Suprapubic skin (tissue), 3 donors: Measurements from ENCODE around the gene SOD1.

Experiments used
- CTCF ChIP-seq, 2 donors: fragments of 200-600 bp in 1 of 2; fragments of 450-650 bp in 1 of 2; sonication (generic) in 1 of 2; IDR thresholded peaks; one replicate each; pipeline ENCODE4 v1.5.1; 2016 to 2019; ENCODE audit warnings: antibody characterized with exemption in 2 of 2, mild to moderate bottlenecking in 1 of 2, moderate library complexity in 1 of 2
- POLR2A ChIP-seq, 2 donors: fragments of 450-650 bp; IDR thresholded peaks; one replicate each; pipeline ENCODE4 v1.6.1; 2017; ENCODE audit warnings: antibody characterized with exemption in 2 of 2, mild to moderate bottlenecking in 2 of 2, moderate library complexity in 2 of 2

DNA sequence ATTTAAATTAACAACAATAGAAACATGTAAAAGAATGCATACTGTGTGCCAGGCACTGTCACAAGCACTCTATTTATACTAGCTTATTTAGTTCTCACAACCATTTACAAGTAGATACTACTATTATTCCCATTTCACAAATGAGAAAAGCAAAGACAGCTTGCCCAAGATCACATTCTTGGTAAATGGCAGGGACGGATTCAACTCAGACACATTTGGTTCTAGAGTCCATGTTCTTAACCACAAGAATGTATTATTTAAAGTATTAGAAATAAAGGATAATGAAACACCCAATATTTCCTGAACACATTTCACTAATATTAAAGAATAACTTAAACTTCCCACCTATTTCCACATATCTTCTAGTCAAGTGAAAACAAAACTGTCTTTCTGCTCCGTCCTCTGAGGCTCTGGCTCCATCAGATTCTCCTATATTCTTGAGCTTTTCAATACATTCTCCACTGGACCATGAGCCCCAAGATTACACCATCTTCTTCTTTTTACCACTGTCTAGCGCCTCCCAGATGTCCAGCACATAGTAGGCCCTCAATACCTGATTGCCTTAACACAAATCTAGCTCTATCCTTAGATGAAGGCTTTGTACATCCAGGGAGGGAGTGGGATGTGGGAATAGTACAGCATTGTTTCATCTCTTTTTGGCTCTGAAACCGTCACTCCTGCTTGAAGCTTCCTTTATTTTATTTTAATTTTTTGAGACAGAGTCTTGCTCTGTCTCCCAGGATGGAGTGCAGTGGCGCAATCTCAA is 29.3 kb downstream of the SOD1 start:
- TF ChIP-seq CTCF (IDR thresholded peaks at IDR 0.05): no peak
- TF ChIP-seq POLR2A (IDR thresholded peaks at IDR 0.05): no peak
